Measurements from ENCODE around the gene OR2F1.

OR2F1 gene

GRCh38 chr7:143974459-143974858 lies 19.8 kb downstream of the OR2F1 start:
- no peak overlapping the region for H3K4me3 ChIP-seq (ENCODE audit: low read depth, low read length)
- TF ChIP-seq, protein P1, sequence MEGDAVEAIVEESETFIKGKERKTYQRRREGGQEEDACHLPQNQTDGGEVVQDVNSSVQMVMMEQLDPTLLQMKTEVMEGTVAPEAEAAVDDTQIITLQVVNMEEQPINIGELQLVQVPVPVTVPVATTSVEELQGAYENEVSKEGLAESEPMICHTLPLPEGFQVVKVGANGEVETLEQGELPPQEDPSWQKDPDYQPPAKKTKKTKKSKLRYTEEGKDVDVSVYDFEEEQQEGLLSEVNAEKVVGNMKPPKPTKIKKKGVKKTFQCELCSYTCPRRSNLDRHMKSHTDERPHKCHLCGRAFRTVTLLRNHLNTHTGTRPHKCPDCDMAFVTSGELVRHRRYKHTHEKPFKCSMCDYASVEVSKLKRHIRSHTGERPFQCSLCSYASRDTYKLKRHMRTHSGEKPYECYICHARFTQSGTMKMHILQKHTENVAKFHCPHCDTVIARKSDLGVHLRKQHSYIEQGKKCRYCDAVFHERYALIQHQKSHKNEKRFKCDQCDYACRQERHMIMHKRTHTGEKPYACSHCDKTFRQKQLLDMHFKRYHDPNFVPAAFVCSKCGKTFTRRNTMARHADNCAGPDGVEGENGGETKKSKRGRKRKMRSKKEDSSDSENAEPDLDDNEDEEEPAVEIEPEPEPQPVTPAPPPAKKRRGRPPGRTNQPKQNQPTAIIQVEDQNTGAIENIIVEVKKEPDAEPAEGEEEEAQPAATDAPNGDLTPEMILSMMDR (IDR thresholded peaks at IDR 0.05; ENCODE audit: borderline replicate concordance, insufficient read depth, low read depth, low read length), result no peak

- no peak overlapping the region for H3K4me3 ChIP-seq (ENCODE audit: low read depth, low read length)
- TF ChIP-seq, protein P1 (IDR thresholded peaks at IDR 0.05; ENCODE audit: borderline replicate concordance, insufficient read depth, low read depth, low read length), result no peak
These were observed 21.0 kb downstream of the OR2F1 start for GRCh38 chr7:143975617-143976016.

DNA sequence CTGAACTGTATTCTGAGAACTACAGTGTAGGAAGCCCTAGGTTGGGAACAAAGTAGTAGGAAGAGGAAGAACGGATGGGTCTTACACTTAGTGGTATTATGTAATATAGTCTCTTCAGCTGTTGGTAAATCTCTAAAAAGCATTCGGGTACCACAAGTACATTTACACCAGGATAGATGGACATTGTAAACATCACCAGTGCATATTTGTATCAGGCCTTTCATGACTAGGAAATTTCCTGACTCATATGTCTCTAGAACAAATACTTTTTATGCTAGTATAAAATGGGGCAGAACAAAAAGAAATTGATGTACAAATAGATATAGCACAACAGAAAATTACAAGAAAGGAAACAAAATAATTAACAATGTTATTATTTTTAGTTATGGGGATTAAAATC lies 23.9 kb downstream of the OR2F1 start:
- TF ChIP-seq, protein P1 (IDR thresholded peaks at IDR 0.05; ENCODE audit: borderline replicate concordance, insufficient read depth, low read depth, low read length), result no peak
- no peak overlapping the region for H3K4me3 ChIP-seq (ENCODE audit: low read depth, low read length)

GRCh38 chr7:143979359-143979758 lies 24.7 kb downstream of the OR2F1 start:
- TF ChIP-seq, protein P1 (IDR thresholded peaks at IDR 0.05; ENCODE audit: borderline replicate concordance, insufficient read depth, low read depth, low read length), result no peak
- no peak overlapping the region for H3K4me3 ChIP-seq (ENCODE audit: low read depth, low read length)

- H3K4me3 ChIP-seq (ENCODE audit: low read depth, low read length), result no peak overlapping the region
- TF ChIP-seq, protein P1 (IDR thresholded peaks at IDR 0.05; ENCODE audit: borderline replicate concordance, insufficient read depth, low read depth, low read length), result no peak
These were observed 25.4 kb downstream of the OR2F1 start for GRCh38 chr7:143979998-143980397.

DNA sequence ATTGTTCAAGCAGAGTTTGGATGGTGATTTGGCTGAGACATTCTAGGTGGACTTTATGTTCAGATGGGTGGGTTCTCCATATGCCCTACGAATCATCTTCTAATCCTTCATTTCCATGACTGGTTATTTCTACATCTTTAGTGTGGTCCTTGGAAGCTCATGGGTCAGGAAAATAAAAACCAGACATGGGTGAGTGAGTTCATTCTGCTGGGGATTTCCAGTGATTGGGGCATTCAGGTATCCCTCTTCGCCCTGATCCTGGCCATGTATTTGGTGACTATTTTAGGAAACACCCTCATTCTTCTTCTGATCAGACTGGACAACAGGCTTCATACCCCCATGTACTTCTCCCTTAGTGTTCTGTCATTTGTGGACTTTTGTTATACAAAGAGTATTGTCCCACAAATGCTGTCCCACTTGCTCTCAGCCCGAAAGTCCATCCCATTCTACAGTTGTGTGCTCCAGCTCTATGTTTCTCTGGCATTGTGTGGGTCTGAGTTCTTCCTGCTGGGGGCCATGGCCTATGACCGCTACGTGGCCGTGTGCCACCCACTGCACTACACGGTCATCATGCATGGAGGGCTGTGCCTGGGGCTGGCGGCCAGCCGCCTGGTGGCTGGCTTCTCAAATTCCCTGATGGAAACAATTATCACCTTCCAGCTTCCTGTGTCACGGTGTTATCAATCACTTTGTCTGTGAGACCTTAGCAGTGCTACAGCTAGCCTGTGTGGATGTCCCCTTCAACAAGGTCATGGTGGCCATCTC lies 26.3 kb downstream of the OR2F1 start:
- TF ChIP-seq, protein P1 (IDR thresholded peaks at IDR 0.05; ENCODE audit: borderline replicate concordance, insufficient read depth, low read depth, low read length), result no peak
- no peak overlapping the region for H3K4me3 ChIP-seq (ENCODE audit: low read depth, low read length)

DNA sequence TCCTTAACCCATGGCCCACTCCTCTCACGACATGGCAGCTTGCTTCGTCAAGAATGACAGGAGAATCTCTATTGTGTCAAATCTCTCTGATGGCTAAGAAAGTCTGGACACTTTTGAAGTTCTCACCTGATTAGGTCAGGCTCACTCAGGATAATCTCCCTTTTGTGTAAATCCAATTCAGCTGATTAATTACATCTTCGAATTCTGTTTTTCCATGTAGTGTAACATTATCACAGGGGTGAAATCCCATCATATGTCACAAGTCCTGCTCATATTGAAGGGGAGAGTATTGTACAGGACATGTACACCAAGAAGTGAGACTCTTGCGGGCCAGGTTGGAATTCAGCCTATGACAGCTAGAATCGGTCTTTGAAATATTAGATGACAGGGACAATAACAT lies 29.3 kb downstream of the OR2F1 start:
- TF ChIP-seq, protein P1 (IDR thresholded peaks at IDR 0.05; ENCODE audit: borderline replicate concordance, insufficient read depth, low read depth, low read length), result no peak
- no peak overlapping the region for H3K4me3 ChIP-seq (ENCODE audit: low read depth, low read length)

All from GM12875 (cell line).